Thyroid gland (tissue), 4 donors: ENCODE data around the gene ACP2. TPM values are rescaled to one million over a fixed set of nuclear protein-coding genes. Genes with fewer than 3 reads are reported as not detected.

Source experiments
- DNase-seq, 2 donors: peaks; one replicate each; pipeline ENCODE4 v3.0.0-alpha.2; 2019
- H3K27ac ChIP-seq, 3 donors: fragments of 200-600 bp; sonication (generic); 1 replicate in 2 of 3; 2 replicates in 1 of 3; pipeline ENCODE4 v1.5.1; 2016 to 2019; ENCODE audit warnings: mild to moderate bottlenecking in 1 of 3, moderate library complexity in 1 of 3
- H3K27me3 ChIP-seq: fragments of 200-600 bp; sonication (generic); one replicate; pipeline ENCODE4 v1.5.1; 2019
- H3K36me3 ChIP-seq, 2 donors: fragments of 200-600 bp; sonication (generic); one replicate each; pipeline ENCODE4 v1.5.1; 2016 to 2019
- H3K4me1 ChIP-seq, 2 donors: fragments of 200-600 bp; sonication (generic); one replicate each; pipeline ENCODE4 v1.5.1; 2017 to 2019
- H3K4me3 ChIP-seq, 3 donors: fragments of 200-600 bp; sonication (generic); replicated peaks in 1 of 3; 1 replicate in 2 of 3; 2 replicates in 1 of 3; pipeline ENCODE4 v1.5.1; 2016; ENCODE audit warnings: mild to moderate bottlenecking in 1 of 3
- H3K9me3 ChIP-seq: fragments of 200-600 bp; sonication (generic); one replicate; pipeline ENCODE4 v1.5.1; 2017
- POLR2A ChIP-seq, 2 donors: fragments of 450-650 bp; IDR thresholded peaks; one replicate each; pipeline ENCODE4 v1.6.1; 2017; ENCODE audit warnings: antibody characterized with exemption in 2 of 2, mild to moderate bottlenecking in 2 of 2, moderate library complexity in 1 of 2
- WGBS, 2 donors: methylation state at CpG; one replicate each; pipeline ENCODE4 v1.1.5; 2017; 5-methylcytosine and 5-hydroxymethylcytosine counted together
- intact Hi-C: fragments of 100-400 bp; cut with DNase I; formaldehyde crosslinking; loops from one replicate; pipeline ENCODE4 v1.15.1; 2023
- total RNA-seq, 4 donors: library from RNA; depleted of rRNA; stranded (reverse); fragments of >200 nt; gene quantifications; one replicate each; pipeline ENCODE4 v1.2.3, GENCODE V29; 2016
- TF ChIP-seq, protein P1 (sequence below), 6 experiments: fragments of 200-600 bp in 3 of 6; fragments of 450-650 bp in 3 of 6; sonication (generic) in 3 of 6; IDR thresholded peaks; one replicate each; pipeline ENCODE4 v1.5.1; 2016 to 2019; ENCODE audit warnings: antibody characterized with exemption in 6 of 6, mild to moderate bottlenecking in 2 of 6, inconsistent platforms in 1 of 6, moderate library complexity in 1 of 6

The ACP2 gene
- total RNA-seq, 4 donors from 2014 or later, result 32.4 to 98.5 (median 73.3) TPM

DNA sequence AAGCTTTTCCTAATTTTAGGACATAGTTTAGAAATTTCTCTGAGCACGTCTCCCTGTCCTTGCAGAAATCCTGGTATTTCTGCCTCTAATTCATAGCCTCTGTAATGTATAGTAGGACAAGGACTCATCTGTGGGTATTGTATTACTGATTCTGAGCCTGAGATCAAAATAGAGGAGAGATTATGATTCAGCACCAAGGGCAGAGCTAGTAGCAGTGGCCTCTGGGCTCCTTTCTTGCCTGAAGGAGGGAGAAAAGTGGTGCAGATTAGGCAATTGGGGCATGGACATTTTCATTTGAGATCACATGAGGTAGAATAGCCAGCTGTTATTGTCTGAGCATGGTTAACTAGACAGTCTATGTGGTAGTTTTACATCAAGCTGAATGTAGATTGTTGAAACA, 24.1 kb upstream of the ACP2 start:
- Histone ChIP-seq H3K27ac (no peak overlapping the region), H3K9me3 (no peaks in the 10 kb centered on the region), H3K27me3 (no peaks in the 10 kb centered on the region), H3K4me1 (peaks cover 12 to 26% of the 10 kb centered on the region in 2 donors), H3K4me3 (no peak overlapping the region), H3K36me3 (peaks cover 31 to 33% of the 10 kb centered on the region in 2 donors)
- TF ChIP-seq, protein P1, sequence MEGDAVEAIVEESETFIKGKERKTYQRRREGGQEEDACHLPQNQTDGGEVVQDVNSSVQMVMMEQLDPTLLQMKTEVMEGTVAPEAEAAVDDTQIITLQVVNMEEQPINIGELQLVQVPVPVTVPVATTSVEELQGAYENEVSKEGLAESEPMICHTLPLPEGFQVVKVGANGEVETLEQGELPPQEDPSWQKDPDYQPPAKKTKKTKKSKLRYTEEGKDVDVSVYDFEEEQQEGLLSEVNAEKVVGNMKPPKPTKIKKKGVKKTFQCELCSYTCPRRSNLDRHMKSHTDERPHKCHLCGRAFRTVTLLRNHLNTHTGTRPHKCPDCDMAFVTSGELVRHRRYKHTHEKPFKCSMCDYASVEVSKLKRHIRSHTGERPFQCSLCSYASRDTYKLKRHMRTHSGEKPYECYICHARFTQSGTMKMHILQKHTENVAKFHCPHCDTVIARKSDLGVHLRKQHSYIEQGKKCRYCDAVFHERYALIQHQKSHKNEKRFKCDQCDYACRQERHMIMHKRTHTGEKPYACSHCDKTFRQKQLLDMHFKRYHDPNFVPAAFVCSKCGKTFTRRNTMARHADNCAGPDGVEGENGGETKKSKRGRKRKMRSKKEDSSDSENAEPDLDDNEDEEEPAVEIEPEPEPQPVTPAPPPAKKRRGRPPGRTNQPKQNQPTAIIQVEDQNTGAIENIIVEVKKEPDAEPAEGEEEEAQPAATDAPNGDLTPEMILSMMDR (IDR thresholded peaks at IDR 0.05), result no peak
- no peak for TF ChIP-seq POLR2A (IDR thresholded peaks at IDR 0.05)
- intact Hi-C loops, result loop anchor here (10.0 kb wide), 1 partner anchor 72 kb away; no protein-coding TSS in a partner anchor
- no peak for DNase-seq
- 0% methylated on average over 1 of the region's 1 CpG for WGBS, 2 donors

DNA sequence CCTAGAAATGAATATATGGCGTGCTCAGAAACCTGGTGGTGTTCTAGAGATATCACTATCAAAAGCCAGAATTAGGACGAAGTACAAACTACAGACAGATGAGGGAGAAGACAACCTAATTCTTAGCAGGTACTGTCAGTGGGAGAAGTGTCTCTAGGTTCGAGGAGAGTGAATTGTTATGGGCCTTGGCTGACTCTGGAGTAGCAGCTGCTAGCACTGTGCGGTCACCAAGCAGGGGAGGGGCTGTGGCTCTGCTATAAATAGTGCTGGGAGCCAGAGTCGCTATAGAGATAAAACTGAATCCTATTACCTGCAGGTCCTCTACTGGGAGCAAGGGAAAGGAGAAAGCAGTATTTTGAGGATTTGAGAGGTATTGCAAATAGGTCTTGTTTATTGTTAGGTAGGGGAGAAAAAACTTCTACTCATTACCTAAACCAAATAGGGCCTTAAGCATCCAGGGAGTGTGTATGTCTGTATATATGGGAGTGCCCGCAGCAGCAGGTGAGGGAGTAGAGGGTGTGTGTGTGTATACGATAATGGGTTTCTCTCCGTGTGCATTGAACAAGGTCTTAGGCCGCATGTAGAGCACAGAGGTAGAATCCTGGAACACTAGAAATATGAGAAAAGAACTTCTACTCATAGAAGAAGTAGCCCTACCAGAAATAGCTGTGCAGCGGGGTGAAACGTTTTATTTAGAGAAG, 23.5 kb upstream of the ACP2 start:
- no peak for DNase-seq
- Histone ChIP-seq H3K36me3 (peaks cover 25 to 27% of the 10 kb centered on the region in 2 donors), H3K4me3 (no peak overlapping the region), H3K4me1 (peaks cover 12 to 26% of the 10 kb centered on the region in 2 donors), H3K27ac (no peak overlapping the region), H3K27me3 (no peaks in the 10 kb centered on the region), H3K9me3 (no peaks in the 10 kb centered on the region)
- WGBS, 2 donors, result 52 to 60% methylated on average over 11 of the region's 11 CpGs
- TF ChIP-seq POLR2A (IDR thresholded peaks at IDR 0.05), result no peak
- TF ChIP-seq, protein P1 (IDR thresholded peaks at IDR 0.05), result no peak
- intact Hi-C loops, result loop anchor here (10.0 kb wide), 1 partner anchor 73 kb away; no protein-coding TSS in a partner anchor

DNA sequence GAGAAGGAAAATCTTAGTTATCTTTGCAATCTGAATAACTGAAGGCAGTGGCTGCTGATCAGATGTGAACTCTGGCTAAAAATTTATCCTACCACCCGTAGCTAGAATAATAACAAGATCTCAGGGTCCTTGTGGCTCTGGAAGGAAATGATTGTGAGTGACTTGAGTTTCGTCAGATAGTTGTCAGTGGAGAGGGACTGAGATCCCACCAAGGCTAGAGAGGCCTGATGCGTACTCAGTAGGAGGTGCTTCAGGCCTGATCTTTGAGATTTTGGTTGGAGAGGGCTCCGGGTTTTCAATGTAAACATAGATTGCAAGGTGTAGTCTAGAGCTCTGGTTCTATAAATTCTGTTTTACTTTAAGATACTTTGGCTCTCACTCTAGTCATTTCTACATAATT, 22.7 kb upstream of the ACP2 start:
- TF ChIP-seq, protein P1 (IDR thresholded peaks at IDR 0.05), result no peak
- no peak for TF ChIP-seq POLR2A (IDR thresholded peaks at IDR 0.05)
- H3K27ac ChIP-seq, result no peak overlapping the region
- peaks cover 12 to 26% of the 10 kb centered on the region in 2 donors for H3K4me1 ChIP-seq
- intact Hi-C loops, result loop anchor here (10.0 kb wide), 1 partner anchor 73 kb away; no protein-coding TSS in a partner anchor
- DNase-seq, result no peak
- no peaks in the 10 kb centered on the region for H3K9me3 ChIP-seq
- 57 to 59% methylated on average over 4 of the region's 4 CpGs for WGBS, 2 donors
- no peak overlapping the region for H3K4me3 ChIP-seq
- no peaks in the 10 kb centered on the region for H3K27me3 ChIP-seq
- H3K36me3 ChIP-seq, result peaks cover 19% of the 10 kb centered on the region in 2 donors

DNA sequence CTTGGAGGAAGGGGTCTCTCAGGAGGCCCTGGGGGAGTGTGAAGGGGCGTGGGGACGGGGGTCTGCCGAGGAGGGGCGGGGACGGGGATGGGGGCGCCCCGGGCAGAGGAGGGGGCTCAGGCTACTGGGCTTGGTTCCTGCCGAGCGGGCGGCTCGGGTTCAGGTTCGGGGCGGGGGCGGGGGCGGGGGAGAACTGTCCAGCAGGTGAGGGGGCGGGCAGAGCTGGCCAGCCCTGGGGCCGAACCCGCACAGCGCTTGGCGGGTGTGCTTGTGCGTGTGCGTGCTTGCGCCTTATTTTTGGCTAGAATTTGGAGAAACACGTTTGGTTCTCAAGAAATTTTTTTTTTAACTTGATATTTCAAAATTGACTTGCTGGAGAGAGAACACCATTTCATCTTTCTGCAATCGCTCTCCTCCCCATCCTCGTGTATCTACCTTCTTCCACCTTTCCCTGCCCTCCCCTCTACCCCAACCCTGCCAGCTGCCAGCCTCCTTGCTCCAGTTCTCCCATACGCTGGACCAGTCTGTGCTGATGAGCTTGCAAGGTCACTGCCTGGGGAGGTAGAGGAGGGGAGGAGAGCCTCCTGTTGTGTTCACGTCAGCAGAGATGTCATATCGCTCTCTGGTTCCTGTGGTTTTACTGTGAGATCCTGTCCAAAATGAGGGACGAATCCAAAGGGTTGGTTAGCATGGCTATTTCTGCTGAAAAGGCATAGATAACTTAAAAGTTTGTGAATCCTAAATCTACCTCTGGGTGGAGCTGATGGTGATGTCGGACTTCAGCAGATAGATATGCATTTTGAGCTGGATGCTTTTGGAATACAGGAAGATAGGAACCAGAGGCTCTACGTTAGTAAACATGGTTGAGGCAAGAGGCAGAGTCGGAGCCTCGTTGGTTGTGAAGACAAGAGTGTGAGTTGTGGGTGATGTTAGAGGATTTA, 22.0 kb upstream of the ACP2 start:
- TF ChIP-seq, protein P1 (IDR thresholded peaks at IDR 0.05), result no peak
- TF ChIP-seq POLR2A (IDR thresholded peaks at IDR 0.05), result no peak
- peak; percentile 30 to 33 for DNase-seq
- WGBS, 2 donors, result 5 to 6% methylated on average over 27 to 31 of the region's 34 CpGs
- Histone ChIP-seq H3K27me3 (no peaks in the 10 kb centered on the region), H3K4me1 (peaks cover 12 to 31% of the 10 kb centered on the region in 2 donors), H3K9me3 (no peaks in the 10 kb centered on the region), H3K4me3 (peak overlapping the region; percentile 10 to 70 (median 37)), H3K36me3 (peaks cover 12% of the 10 kb centered on the region in 2 donors), H3K27ac (peak overlapping the region; percentile 72 to 96 (median 96))
- intact Hi-C loops, result loop anchor here (10.0 kb wide), 1 partner anchor 74 kb away; no protein-coding TSS in a partner anchor
